ENCODE measurements around the gene INPP4A.

GRCh38 chr2:98455494-98455976 is 10.9 kb downstream of the INPP4A start:
- TF ChIP-seq CTCF (IDR thresholded peaks at IDR 0.05 in 2 of 3, conservative IDR thresholded peaks at IDR 0.05 in 1 of 3; ENCODE audit: control insufficient read depth in 2 of 3, extremely low read depth in 1 of 3, insufficient read depth in 1 of 3, low read depth in 3 of 3, low read length in 3 of 3) (no peak), TCF12 (IDR thresholded peaks at IDR 0.05; ENCODE audit: low read depth, low read length) (no peak), KDM1A (IDR thresholded peaks at IDR 0.05; ENCODE audit: borderline replicate concordance) (no peak), LARP7 (IDR thresholded peaks at IDR 0.05) (no peak), EZH2 (IDR thresholded peaks at IDR 0.05; ENCODE audit: borderline replicate concordance, control insufficient read depth, low read depth, low read length) (no peak), ESRRA (IDR thresholded peaks at IDR 0.05; ENCODE audit: low read length) (no peak), ZNF24 (IDR thresholded peaks at IDR 0.05) (no peak), FOXM1 (IDR thresholded peaks at IDR 0.05; ENCODE audit: low read depth, low read length) (no peak)

Data from GM12878 (cell line).